Measurements from ENCODE around the gene IQGAP2.

Gene IQGAP2

GRCh38 chr5:76751291-76751690, 348.2 kb downstream of the IQGAP2 start:
- Histone ChIP-seq H4K8ac (ENCODE audit: low read depth, low read length) (no peak overlapping the region), H2BK120ac (ENCODE audit: insufficient read depth, low read length, poor library complexity) (no peak overlapping the region), H3K9me3 (ENCODE audit: insufficient read depth, low read depth, low read length) (no peaks in the 10 kb centered on the region), H3K27me3 (ENCODE audit: insufficient read depth, low read length) (no peaks in the 10 kb centered on the region), H2AFZ (ENCODE audit: insufficient read depth, low read length, poor library complexity) (no peak overlapping the region), H3K23ac (ENCODE audit: low read length) (no peak overlapping the region), H2BK12ac (ENCODE audit: low read length) (no peak overlapping the region), H4K91ac (ENCODE audit: low read depth, low read length) (no peak overlapping the region), H3K18ac (ENCODE audit: low read length) (no peak overlapping the region), H3K36me3 (ENCODE audit: control insufficient read depth in 1 of 2, insufficient read depth in 2 of 2, low read length in 2 of 2) (no peaks in the 10 kb centered on the region), H3K4me1 (ENCODE audit: control insufficient read depth in 1 of 2, insufficient read depth in 2 of 2, low read length in 2 of 2) (no peaks in the 10 kb centered on the region), H3K9ac (ENCODE audit: low read length) (no peak overlapping the region), H3K4me3 (ENCODE audit: low read depth, low read length) (no peak overlapping the region), H3K14ac (ENCODE audit: low read length) (no peak overlapping the region), H3K4me2 (ENCODE audit: low read length) (no peak overlapping the region), H3K4ac (ENCODE audit: low read depth, low read length) (no peak overlapping the region), H2AK5ac (ENCODE audit: low read length) (no peak overlapping the region), H3K79me2 (ENCODE audit: control insufficient read depth, insufficient read depth, low read length, poor library complexity) (no peaks in the 10 kb centered on the region), H3K79me1 (ENCODE audit: low read length) (no peaks in the 10 kb centered on the region), H3K27ac (ENCODE audit: low read depth, low read length) (no peak overlapping the region), H2BK5ac (ENCODE audit: low read depth, low read length, poor library complexity) (no peak overlapping the region), H4K12ac (ENCODE audit: low read depth, low read length) (no peak overlapping the region)
- no CpG with 5 or more reads among the region's 5 CpGs for WGBS (ENCODE audit: extremely low coverage, insufficient coverage, insufficient read length)
- no peak for DNase-seq

GRCh38 chr5:76754668-76755078, 351.6 kb downstream of the IQGAP2 start:
- H2BK120ac ChIP-seq (ENCODE audit: insufficient read depth, low read length, poor library complexity): no peak overlapping the region
- H3K9me3 ChIP-seq (ENCODE audit: insufficient read depth, low read depth, low read length): no peaks in the 10 kb centered on the region
- no peak overlapping the region for H2AFZ ChIP-seq (ENCODE audit: insufficient read depth, low read length, poor library complexity)
- no peaks in the 10 kb centered on the region for H3K79me1 ChIP-seq (ENCODE audit: low read length)
- H3K27ac ChIP-seq (ENCODE audit: low read depth, low read length): no peak overlapping the region
- no peaks in the 10 kb centered on the region for H3K79me2 ChIP-seq (ENCODE audit: control insufficient read depth, insufficient read depth, low read length, poor library complexity)
- no peak overlapping the region for H2BK5ac ChIP-seq (ENCODE audit: low read depth, low read length, poor library complexity)
- no peak overlapping the region for H3K4me2 ChIP-seq (ENCODE audit: low read length)
- no peak overlapping the region for H3K18ac ChIP-seq (ENCODE audit: low read length)
- no peaks in the 10 kb centered on the region for H3K27me3 ChIP-seq (ENCODE audit: insufficient read depth, low read length)
- no peak overlapping the region for H4K91ac ChIP-seq (ENCODE audit: low read depth, low read length)
- H2AK5ac ChIP-seq (ENCODE audit: low read length): no peak overlapping the region
- no peak overlapping the region for H3K4ac ChIP-seq (ENCODE audit: low read depth, low read length)
- no CpG with 5 or more reads among the region's 3 CpGs for WGBS (ENCODE audit: extremely low coverage, insufficient coverage, insufficient read length)
- no peak overlapping the region for H2BK12ac ChIP-seq (ENCODE audit: low read length)
- H3K9ac ChIP-seq (ENCODE audit: low read length): no peak overlapping the region
- no peak for DNase-seq
- no peak overlapping the region for H3K4me3 ChIP-seq (ENCODE audit: low read depth, low read length)
- no peaks in the 10 kb centered on the region for H3K36me3 ChIP-seq (ENCODE audit: control insufficient read depth in 1 of 2, insufficient read depth in 2 of 2, low read length in 2 of 2)
- no peak overlapping the region for H4K8ac ChIP-seq (ENCODE audit: low read depth, low read length)
- H4K12ac ChIP-seq (ENCODE audit: low read depth, low read length): no peak overlapping the region
- H3K4me1 ChIP-seq (ENCODE audit: control insufficient read depth in 1 of 2, insufficient read depth in 2 of 2, low read length in 2 of 2): no peaks in the 10 kb centered on the region
- H3K14ac ChIP-seq (ENCODE audit: low read length): no peak overlapping the region
- H3K23ac ChIP-seq (ENCODE audit: low read length): no peak overlapping the region

GRCh38 chr5:76755779-76756637, 352.9 kb downstream of the IQGAP2 start:
- H2BK5ac ChIP-seq (ENCODE audit: low read depth, low read length, poor library complexity): no peak overlapping the region
- no peaks in the 10 kb centered on the region for H3K79me1 ChIP-seq (ENCODE audit: low read length)
- no peak for DNase-seq
- H3K4me2 ChIP-seq (ENCODE audit: low read length): no peak overlapping the region
- H3K27me3 ChIP-seq (ENCODE audit: insufficient read depth, low read length): no peaks in the 10 kb centered on the region
- no peaks in the 10 kb centered on the region for H3K9me3 ChIP-seq (ENCODE audit: insufficient read depth, low read depth, low read length)
- no CpG with 5 or more reads among the region's 11 CpGs for WGBS (ENCODE audit: extremely low coverage, insufficient coverage, insufficient read length)
- no peak overlapping the region for H4K8ac ChIP-seq (ENCODE audit: low read depth, low read length)
- no peak overlapping the region for H3K9ac ChIP-seq (ENCODE audit: low read length)
- H3K27ac ChIP-seq (ENCODE audit: low read depth, low read length): no peak overlapping the region
- no peak overlapping the region for H4K91ac ChIP-seq (ENCODE audit: low read depth, low read length)
- H2AK5ac ChIP-seq (ENCODE audit: low read length): no peak overlapping the region
- H2AFZ ChIP-seq (ENCODE audit: insufficient read depth, low read length, poor library complexity): no peak overlapping the region
- H3K36me3 ChIP-seq (ENCODE audit: control insufficient read depth in 1 of 2, insufficient read depth in 2 of 2, low read length in 2 of 2): no peaks in the 10 kb centered on the region
- H3K18ac ChIP-seq (ENCODE audit: low read length): no peak overlapping the region
- H3K4me1 ChIP-seq (ENCODE audit: control insufficient read depth in 1 of 2, insufficient read depth in 2 of 2, low read length in 2 of 2): peaks cover 0 to 2% of the 10 kb centered on the region in 2 experiments
- no peak overlapping the region for H2BK12ac ChIP-seq (ENCODE audit: low read length)
- no peak overlapping the region for H2BK120ac ChIP-seq (ENCODE audit: insufficient read depth, low read length, poor library complexity)
- no peaks in the 10 kb centered on the region for H3K79me2 ChIP-seq (ENCODE audit: control insufficient read depth, insufficient read depth, low read length, poor library complexity)
- peak overlapping the region; percentile 59 for H4K12ac ChIP-seq (ENCODE audit: low read depth, low read length)
- H3K14ac ChIP-seq (ENCODE audit: low read length): no peak overlapping the region
- H3K4me3 ChIP-seq (ENCODE audit: low read depth, low read length): no peak overlapping the region
- H3K4ac ChIP-seq (ENCODE audit: low read depth, low read length): no peak overlapping the region
- no peak overlapping the region for H3K23ac ChIP-seq (ENCODE audit: low read length)

GRCh38 chr5:76757049-76757448, 354.0 kb downstream of the IQGAP2 start:
- Histone ChIP-seq H3K27ac (ENCODE audit: low read depth, low read length) (no peak overlapping the region), H3K23ac (ENCODE audit: low read length) (no peak overlapping the region), H3K9ac (ENCODE audit: low read length) (no peak overlapping the region), H3K4me2 (ENCODE audit: low read length) (no peak overlapping the region), H2BK120ac (ENCODE audit: insufficient read depth, low read length, poor library complexity) (no peak overlapping the region), H2BK12ac (ENCODE audit: low read length) (no peak overlapping the region), H3K18ac (ENCODE audit: low read length) (no peak overlapping the region), H2AK5ac (ENCODE audit: low read length) (no peak overlapping the region), H3K79me2 (ENCODE audit: control insufficient read depth, insufficient read depth, low read length, poor library complexity) (no peaks in the 10 kb centered on the region), H3K36me3 (ENCODE audit: control insufficient read depth in 1 of 2, insufficient read depth in 2 of 2, low read length in 2 of 2) (no peaks in the 10 kb centered on the region), H3K14ac (ENCODE audit: low read length) (no peak overlapping the region), H3K27me3 (ENCODE audit: insufficient read depth, low read length) (no peaks in the 10 kb centered on the region), H3K4ac (ENCODE audit: low read depth, low read length) (no peak overlapping the region), H3K4me1 (ENCODE audit: control insufficient read depth in 1 of 2, insufficient read depth in 2 of 2, low read length in 2 of 2) (peaks cover 0 to 2% of the 10 kb centered on the region in 2 experiments), H2AFZ (ENCODE audit: insufficient read depth, low read length, poor library complexity) (no peak overlapping the region), H4K91ac (ENCODE audit: low read depth, low read length) (no peak overlapping the region), H2BK5ac (ENCODE audit: low read depth, low read length, poor library complexity) (no peak overlapping the region), H4K12ac (ENCODE audit: low read depth, low read length) (no peak overlapping the region), H3K79me1 (ENCODE audit: low read length) (no peaks in the 10 kb centered on the region), H4K8ac (ENCODE audit: low read depth, low read length) (no peak overlapping the region), H3K4me3 (ENCODE audit: low read depth, low read length) (no peak overlapping the region), H3K9me3 (ENCODE audit: insufficient read depth, low read depth, low read length) (no peaks in the 10 kb centered on the region)
- DNase-seq: no peak
- no CpG with 5 or more reads among the region's 4 CpGs for WGBS (ENCODE audit: extremely low coverage, insufficient coverage, insufficient read length)

Data from trophoblast cell (in vitro differentiated cells and primary cell).